ENCODE results near the gene DNAH8. TPM values are rescaled to one million over a fixed set of nuclear protein-coding genes. Genes with fewer than 3 reads are reported as not detected.

Gene DNAH8
- total RNA-seq, 1 experiment from 2014 or later = 0.15 TPM

GRCh38 chr6:38959138-38959537 lies 244.0 kb downstream of the DNAH8 start:
- Histone ChIP-seq H3K27me3 (ENCODE audit: low read length) (peaks cover 14% of the 10 kb centered on the region; the same call in 1 of the 2 replicates), H3K27ac (ENCODE audit: low read length) (no peak overlapping the region), H3K4me3 (ENCODE audit: low read length) (no peak overlapping the region), H3K9me2 (replicated peaks; ENCODE audit: low read length) (no peaks in the 10 kb centered on the region), H3K9ac (ENCODE audit: low read length) (no peak overlapping the region), H3F3A (ENCODE audit: low read length, unreplicated experiment) (no peaks in the 10 kb centered on the region), H3K4me1 (ENCODE audit: insufficient read depth, low read length) (peaks cover 3% of the 10 kb centered on the region; the same call in 1 of the 2 replicates), H3K79me2 (ENCODE audit: low read length) (no peaks in the 10 kb centered on the region), H4K20me1 (ENCODE audit: low read length) (no peaks in the 10 kb centered on the region), H3K36me3 (ENCODE audit: low read depth, low read length) (no peaks in the 10 kb centered on the region), H2AFZ (ENCODE audit: low read length) (no peak overlapping the region), H3K9me3 (ENCODE audit: low read length) (no peaks in the 10 kb centered on the region), H3K4me2 (ENCODE audit: low read length) (no peak overlapping the region)
- intact Hi-C loops (cut with micrococcal nuclease) = no loop called here
- DNase-seq (no peak), ATAC-seq (no peak)
- no TSS peak for BruUV-seq (replicated peaks)
- CTCF ChIA-PET = no interaction called here
- TF ChIP-seq CTCF (conservative IDR thresholded peaks at IDR 0.05; ENCODE audit: low read depth, low read length) (no peak), EZH2 (IDR thresholded peaks at IDR 0.05; ENCODE audit: low read length, unreplicated experiment) (no peak), EZH2phosphoT487 (IDR thresholded peaks at IDR 0.05; ENCODE audit: borderline replicate concordance, low read length) (no peak)
- POLR2A ChIA-PET (ENCODE audit: unreplicated experiment) = no interaction called here

- no peaks in the 10 kb centered on the region for H3K79me2 ChIP-seq (ENCODE audit: low read length)
- CTCF ChIA-PET = no interaction called here
- no peaks in the 10 kb centered on the region for H3K9me2 ChIP-seq (replicated peaks; ENCODE audit: low read length)
- intact Hi-C loops (cut with micrococcal nuclease) = no loop called here
- H3K4me2 ChIP-seq (ENCODE audit: low read length) = no peak overlapping the region
- DNase-seq = no peak
- TF ChIP-seq EZH2phosphoT487 (IDR thresholded peaks at IDR 0.05; ENCODE audit: borderline replicate concordance, low read length) (no peak), CTCF (conservative IDR thresholded peaks at IDR 0.05; ENCODE audit: low read depth, low read length) (no peak), EZH2 (IDR thresholded peaks at IDR 0.05; ENCODE audit: low read length, unreplicated experiment) (no peak)
- ATAC-seq = no peak
- no peak overlapping the region for H2AFZ ChIP-seq (ENCODE audit: low read length)
- no peak overlapping the region for H3K4me3 ChIP-seq (ENCODE audit: low read length)
- POLR2A ChIA-PET (ENCODE audit: unreplicated experiment) = no interaction called here
- no peaks in the 10 kb centered on the region for H3K9me3 ChIP-seq (ENCODE audit: low read length)
- H3K36me3 ChIP-seq (ENCODE audit: low read depth, low read length) = no peaks in the 10 kb centered on the region
- H3K9ac ChIP-seq (ENCODE audit: low read length) = no peak overlapping the region
- 0 out of 2 replicates have a peak, but pooled peaks cover 4% of the 10 kb centered on the region for H3K4me1 ChIP-seq (ENCODE audit: insufficient read depth, low read length)
- no TSS peak for BruUV-seq (replicated peaks)
- no peak overlapping the region for H3K27ac ChIP-seq (ENCODE audit: low read length)
- no peaks in the 10 kb centered on the region for H4K20me1 ChIP-seq (ENCODE audit: low read length)
- H3K27me3 ChIP-seq (ENCODE audit: low read length) = peaks cover 32% of the 10 kb centered on the region
- no peaks in the 10 kb centered on the region for H3F3A ChIP-seq (ENCODE audit: low read length, unreplicated experiment)
Measured at GRCh38 chr6:38968702-38969149, 253.6 kb downstream of the DNAH8 start.

- no peaks in the 10 kb centered on the region for H3K9me3 ChIP-seq (ENCODE audit: low read length)
- no peaks in the 10 kb centered on the region for H3K9me2 ChIP-seq (replicated peaks; ENCODE audit: low read length)
- H3K36me3 ChIP-seq (ENCODE audit: low read depth, low read length) = no peaks in the 10 kb centered on the region
- no TSS peak for BruUV-seq (replicated peaks)
- peaks cover 17% of the 10 kb centered on the region for H3K4me1 ChIP-seq (ENCODE audit: insufficient read depth, low read length)
- H2AFZ ChIP-seq (ENCODE audit: low read length) = no peak overlapping the region
- intact Hi-C loops (cut with micrococcal nuclease) = loop anchor here (1.0 to 5.0 kb wide), 3 partner anchors 189 to 337 kb away; no protein-coding TSS in a partner anchor
- DNase-seq = peak; percentile 87
- H4K20me1 ChIP-seq (ENCODE audit: low read length) = no peaks in the 10 kb centered on the region
- no peaks in the 10 kb centered on the region for H3F3A ChIP-seq (ENCODE audit: low read length, unreplicated experiment)
- CTCF ChIA-PET = interaction anchor here (1.0 to 1.4 kb wide), 4 partner anchors 40 to 333 kb away, joined by 3 to 7 read pairs (median 3); no protein-coding TSS in a partner anchor
- no peak for TF ChIP-seq EZH2phosphoT487 (IDR thresholded peaks at IDR 0.05; ENCODE audit: borderline replicate concordance, low read length)
- peak; percentile 89 for TF ChIP-seq CTCF (conservative IDR thresholded peaks at IDR 0.05; ENCODE audit: low read depth, low read length)
- no peak overlapping the region for H3K4me3 ChIP-seq (ENCODE audit: low read length)
- H3K9ac ChIP-seq (ENCODE audit: low read length) = no peak overlapping the region
- peak; percentile 92 for ATAC-seq
- POLR2A ChIA-PET (ENCODE audit: unreplicated experiment) = no interaction called here
- no peaks in the 10 kb centered on the region for H3K79me2 ChIP-seq (ENCODE audit: low read length)
- H3K27me3 ChIP-seq (ENCODE audit: low read length) = peaks cover 35% of the 10 kb centered on the region
- H3K4me2 ChIP-seq (ENCODE audit: low read length) = no peak overlapping the region
- H3K27ac ChIP-seq (ENCODE audit: low read length) = no peak overlapping the region
Measured at GRCh38 chr6:38973178-38974057, 258.3 kb downstream of the DNAH8 start.
